GM12875 (cell line): ENCODE results near the gene NDUFS2.

Experiments used
- H3K4me3 ChIP-seq: one replicate; pipeline ENCODE4 v1.5.1; 2011; ENCODE audit warnings: low read depth, low read length, control low read depth
- TF ChIP-seq, protein P1 (sequence below): IDR thresholded peaks from 2 replicates; pipeline ENCODE4 v1.5.1; 2011; ENCODE audit warnings: low read depth, mild to moderate bottlenecking, control low read depth, inconsistent platforms, low read length, moderate library complexity, borderline replicate concordance; ENCODE audit not compliant: insufficient read depth

NDUFS2 gene

DNA sequence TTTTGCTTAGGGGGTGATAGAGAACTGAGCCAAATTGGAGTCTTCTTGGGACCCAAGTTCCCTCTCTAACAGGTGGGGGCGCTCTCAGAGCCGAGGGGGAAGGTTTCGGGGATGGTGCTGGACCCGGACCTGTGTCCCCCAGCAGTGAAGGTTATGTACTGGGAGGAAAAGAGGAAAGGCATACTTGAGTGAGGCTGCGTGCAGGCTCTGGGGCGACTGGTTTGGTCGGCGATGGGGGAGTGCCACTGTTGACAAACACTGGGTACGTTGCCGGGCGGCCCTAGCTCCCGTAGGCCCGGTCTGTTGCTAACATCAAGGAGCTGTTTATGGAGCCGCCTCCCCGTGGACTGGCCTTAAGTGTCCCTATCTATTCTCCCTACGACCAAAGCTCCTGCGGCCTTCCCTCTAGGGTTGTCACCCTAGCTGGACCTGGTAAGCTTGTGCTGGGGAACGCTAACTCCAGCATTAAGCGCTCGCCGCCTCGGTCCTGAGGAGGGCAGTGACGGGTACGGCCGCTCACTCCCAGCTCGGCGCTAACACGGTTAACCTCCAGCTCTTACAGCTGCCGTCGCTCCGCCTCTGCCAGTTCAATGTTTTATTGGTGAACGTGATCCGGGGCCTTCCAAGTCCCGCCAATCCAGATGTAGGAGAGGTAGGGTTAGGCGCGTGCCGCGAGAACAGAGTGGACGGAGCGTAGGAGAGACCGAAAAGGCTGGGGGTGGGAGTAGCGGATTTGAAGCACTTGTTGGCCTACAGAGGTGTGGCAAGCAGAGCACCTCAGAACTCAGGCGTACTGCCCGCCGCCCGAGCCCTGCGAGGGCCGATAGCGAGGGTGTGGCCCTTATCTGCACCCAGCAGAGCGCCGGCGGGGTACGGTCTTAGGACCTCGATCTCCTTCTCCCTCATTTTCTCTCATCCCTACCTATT is 36.2 kb upstream of the NDUFS2 start, which contains the start of gene PPOX:
Gene PPOX (plus strand): TSS at position 685 of the 927 bp plus-strand sequence. CDS start 422 bp downstream, outside the sequence.
- TF ChIP-seq, protein P1, sequence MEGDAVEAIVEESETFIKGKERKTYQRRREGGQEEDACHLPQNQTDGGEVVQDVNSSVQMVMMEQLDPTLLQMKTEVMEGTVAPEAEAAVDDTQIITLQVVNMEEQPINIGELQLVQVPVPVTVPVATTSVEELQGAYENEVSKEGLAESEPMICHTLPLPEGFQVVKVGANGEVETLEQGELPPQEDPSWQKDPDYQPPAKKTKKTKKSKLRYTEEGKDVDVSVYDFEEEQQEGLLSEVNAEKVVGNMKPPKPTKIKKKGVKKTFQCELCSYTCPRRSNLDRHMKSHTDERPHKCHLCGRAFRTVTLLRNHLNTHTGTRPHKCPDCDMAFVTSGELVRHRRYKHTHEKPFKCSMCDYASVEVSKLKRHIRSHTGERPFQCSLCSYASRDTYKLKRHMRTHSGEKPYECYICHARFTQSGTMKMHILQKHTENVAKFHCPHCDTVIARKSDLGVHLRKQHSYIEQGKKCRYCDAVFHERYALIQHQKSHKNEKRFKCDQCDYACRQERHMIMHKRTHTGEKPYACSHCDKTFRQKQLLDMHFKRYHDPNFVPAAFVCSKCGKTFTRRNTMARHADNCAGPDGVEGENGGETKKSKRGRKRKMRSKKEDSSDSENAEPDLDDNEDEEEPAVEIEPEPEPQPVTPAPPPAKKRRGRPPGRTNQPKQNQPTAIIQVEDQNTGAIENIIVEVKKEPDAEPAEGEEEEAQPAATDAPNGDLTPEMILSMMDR, result peak; percentile 59
- peak within 1 kb of the TSS; percentile 82 for H3K4me3 ChIP-seq

DNA sequence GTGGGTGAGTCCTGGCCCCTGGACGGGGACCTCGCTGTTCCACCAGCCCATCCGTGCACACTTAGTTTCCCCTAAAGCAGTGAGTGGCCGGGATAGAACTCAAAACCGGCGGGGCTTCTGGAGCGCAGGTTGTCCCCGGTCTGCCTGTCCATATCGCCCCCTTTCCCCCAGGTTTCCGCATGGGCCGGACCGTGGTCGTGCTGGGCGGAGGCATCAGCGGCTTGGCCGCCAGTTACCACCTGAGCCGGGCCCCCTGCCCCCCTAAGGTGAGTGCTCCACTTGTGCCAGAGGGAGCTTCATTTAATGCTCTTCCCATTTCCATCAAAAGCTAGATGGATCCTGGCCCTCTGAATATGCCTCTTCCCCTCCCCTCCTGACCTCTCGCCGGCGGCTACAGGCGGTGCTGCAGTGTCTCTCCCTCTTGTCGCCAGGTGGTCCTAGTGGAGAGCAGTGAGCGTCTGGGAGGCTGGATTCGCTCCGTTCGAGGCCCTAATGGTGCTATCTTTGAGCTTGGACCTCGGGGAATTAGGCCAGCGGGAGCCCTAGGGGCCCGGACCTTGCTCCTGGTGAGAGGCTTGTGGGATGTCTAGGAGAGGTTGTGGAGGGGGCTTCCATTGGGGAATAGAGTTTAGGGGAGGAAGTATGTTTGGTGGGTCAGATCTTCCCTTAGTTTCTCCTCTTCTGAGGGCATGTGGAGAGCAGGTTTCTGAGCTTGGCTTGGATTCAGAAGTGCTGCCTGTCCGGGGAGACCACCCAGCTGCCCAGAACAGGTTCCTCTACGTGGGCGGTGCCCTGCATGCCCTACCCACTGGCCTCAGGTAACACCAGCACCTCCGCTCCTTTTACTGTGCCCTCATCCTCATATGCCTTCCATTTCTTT is 35.3 kb upstream of the NDUFS2 start:
- peak overlapping the region; percentile 82 for H3K4me3 ChIP-seq
- TF ChIP-seq, protein P1, result no peak

DNA sequence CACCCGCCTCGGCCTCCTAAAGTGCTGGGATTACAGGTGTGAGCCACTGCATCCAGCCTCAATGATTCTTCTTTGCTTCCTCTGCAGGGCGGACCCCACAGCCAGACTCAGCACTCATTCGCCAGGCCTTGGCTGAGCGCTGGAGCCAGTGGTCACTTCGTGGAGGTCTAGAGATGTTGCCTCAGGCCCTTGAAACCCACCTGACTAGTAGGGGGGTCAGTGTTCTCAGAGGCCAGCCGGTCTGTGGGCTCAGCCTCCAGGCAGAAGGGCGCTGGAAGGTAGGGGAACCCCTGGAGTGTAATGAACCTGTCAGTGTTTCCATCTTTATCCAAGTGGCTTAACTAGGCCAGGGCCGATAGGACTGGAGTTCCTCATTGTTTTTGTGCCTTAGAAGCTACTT is 33.3 kb upstream of the NDUFS2 start:
- H3K4me3 ChIP-seq, result no peak overlapping the region
- TF ChIP-seq, protein P1, result no peak

DNA sequence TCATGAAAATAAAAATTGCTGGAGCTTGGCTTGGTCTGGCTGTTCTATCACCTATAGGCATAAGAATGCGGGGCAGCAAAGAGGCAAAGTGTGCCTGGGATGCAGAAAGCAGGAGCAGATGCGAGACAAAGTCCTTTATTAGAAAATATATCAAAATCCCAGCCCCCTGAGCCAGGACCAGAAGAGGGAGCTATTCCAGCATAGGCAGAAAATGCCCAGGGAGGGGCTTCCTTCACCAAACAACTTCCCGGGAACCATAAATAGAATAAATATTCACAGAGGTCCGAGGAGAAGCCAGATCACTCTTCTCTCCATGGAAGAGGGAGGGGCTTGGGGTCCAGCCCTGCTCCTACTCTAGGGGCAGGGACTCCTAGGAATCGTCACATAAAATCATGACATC is 31.0 kb upstream of the NDUFS2 start:
- no peak overlapping the region for H3K4me3 ChIP-seq
- TF ChIP-seq, protein P1, result no peak

DNA sequence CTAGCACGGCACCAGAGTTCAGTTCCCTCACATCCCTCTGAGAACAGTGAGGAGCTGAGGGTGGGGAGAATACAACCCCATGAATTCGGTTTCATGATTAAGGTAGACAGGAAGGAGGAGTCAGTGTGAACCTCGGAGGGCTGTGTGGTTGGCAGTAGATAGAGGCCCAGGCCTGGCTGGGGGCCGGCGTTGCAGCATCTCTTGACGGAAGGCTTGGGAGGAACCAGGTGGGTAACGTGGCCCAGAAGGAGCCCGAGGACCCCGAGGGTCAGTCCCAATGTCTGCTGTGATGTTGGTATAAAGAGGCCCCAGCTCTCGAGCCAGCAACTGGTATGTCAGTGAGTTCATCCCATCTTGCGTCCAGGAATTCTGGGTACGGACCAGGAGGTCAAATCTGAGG is 30.5 kb upstream of the NDUFS2 start:
- TF ChIP-seq, protein P1, result no peak
- no peak overlapping the region for H3K4me3 ChIP-seq

DNA sequence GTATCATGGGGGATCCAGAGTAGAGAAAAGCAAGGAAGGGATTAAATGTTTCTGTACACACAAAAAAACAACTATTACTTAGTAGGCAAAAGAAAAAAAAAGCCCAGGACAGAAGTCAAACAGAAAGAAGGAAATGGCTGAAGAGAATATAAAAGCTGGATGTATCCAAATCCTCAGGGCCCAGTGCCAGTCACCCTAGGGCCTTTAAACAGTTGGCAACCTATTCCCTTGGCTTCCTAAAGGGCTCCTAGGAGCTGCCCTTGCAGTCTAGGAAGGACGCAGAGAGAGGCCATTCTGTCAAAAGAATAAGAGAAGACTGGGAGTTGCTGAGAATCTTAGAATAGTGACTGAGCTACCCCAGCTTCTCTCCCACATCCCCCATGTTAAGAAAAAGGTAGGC is 29.8 kb upstream of the NDUFS2 start:
- H3K4me3 ChIP-seq, result no peak overlapping the region
- TF ChIP-seq, protein P1, result no peak
